SH-SY5Y (cell line): ENCODE results near the gene FSTL5.

Source experiments
- GATA2 ChIP-seq: IDR thresholded peaks from 2 replicates; pipeline ENCODE4 v1.6.1; 2011; ENCODE audit warnings: mild to moderate bottlenecking, low read depth, low read length
- GATA3 ChIP-seq: IDR thresholded peaks from 2 replicates; pipeline ENCODE4 v1.6.1; 2011; ENCODE audit warnings: low read depth, mild to moderate bottlenecking, low read length, moderate library complexity

- no peak for TF ChIP-seq GATA2
- TF ChIP-seq GATA3: no peak
Observed at GRCh38 chr4:162015090-162015489, 148.7 kb downstream of the FSTL5 start.
